ENCODE measurements around the gene IL12RB2. TPM values are rescaled to one million over a fixed set of nuclear protein-coding genes. Genes with fewer than 3 reads are reported as not detected.

IL12RB2 gene
- total and polyA plus RNA-seq, 2 donors (not counting 3 experiments of a cell fraction or from before 2014, with no cell fraction given) = 0.42 TPM; not detected in 1

DNA sequence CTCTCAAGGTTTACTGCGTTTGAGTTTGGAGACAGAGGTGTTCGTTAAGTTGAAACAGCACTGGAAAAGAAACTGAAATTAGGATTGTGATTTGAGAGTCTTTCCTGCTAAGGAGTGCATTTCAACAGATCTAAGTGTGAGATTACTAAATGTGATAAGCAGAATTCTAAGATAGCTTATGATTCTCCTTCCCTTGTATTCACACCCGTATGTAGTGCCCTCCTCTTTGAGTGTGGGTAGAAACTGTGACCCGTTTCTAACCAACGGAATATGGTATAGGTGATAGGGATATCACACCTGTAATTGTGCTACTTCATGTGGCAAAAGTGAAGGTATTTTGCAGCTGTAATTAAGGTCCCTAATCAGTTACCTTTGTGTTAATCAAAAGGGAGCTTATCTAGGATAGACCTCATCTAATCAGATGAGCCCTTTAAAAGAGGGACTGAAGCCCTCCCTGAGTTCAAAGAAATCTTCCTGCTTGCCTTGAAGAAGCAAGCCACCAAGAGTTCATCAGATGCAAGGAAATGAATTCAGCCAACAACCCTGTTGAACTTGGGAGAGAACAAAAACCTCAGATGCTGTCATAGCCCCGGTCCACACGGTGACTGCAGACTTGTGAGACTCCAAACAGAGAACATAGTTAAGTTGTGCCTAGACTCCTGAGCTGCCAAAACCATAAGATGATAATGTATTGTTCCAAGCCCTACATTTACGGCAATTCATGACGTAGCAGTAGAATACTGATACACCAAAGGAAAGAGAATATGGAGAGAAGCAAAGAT is 12.6 kb upstream of the IL12RB2 start:
- FAIRE-seq = no peak
- H3K9me3 ChIP-seq (replicated peaks; ENCODE audit: control insufficient read depth, insufficient read depth, low read length) = no peaks in the 10 kb centered on the region
- dilution Hi-C loops (cut with MboI; ENCODE audit: extremely low pct_ligation_motif_present, low sequenced_read_pairs) = no loop called here

More for the DNA sequence above, 12.6 kb upstream of the IL12RB2 start:
- intact Hi-C loops (cut with micrococcal nuclease) = no loop called here
- H3K27ac ChIP-seq (ENCODE audit: insufficient read depth, low read depth, low read length) = no peak overlapping the region
- no peaks in the 10 kb centered on the region for H3K9me1 ChIP-seq (replicated peaks; ENCODE audit: control insufficient read depth, extremely low read depth, insufficient read depth, low read length)
- ChIA-PET POLR2A (interaction anchor here (0.6 kb wide), 1 partner anchor 223 kb away, joined by 3 read pairs; no protein-coding TSS in a partner anchor), CTCF (interaction anchor here (0.7 kb wide), 1 partner anchor 245 kb away, joined by 3 read pairs; no protein-coding TSS in a partner anchor)
- H3K4me3 ChIP-seq (replicated peaks in 1 of 3; ENCODE audit: insufficient read depth in 1 of 3, low read depth in 1 of 3, low read length in 3 of 3) = no peak overlapping the region
- no TSS peak for BruUV-seq (replicated peaks)
- H3K4me2 ChIP-seq (ENCODE audit: insufficient read depth, low read length) = no peak overlapping the region
- TF ChIP-seq, protein P1, sequence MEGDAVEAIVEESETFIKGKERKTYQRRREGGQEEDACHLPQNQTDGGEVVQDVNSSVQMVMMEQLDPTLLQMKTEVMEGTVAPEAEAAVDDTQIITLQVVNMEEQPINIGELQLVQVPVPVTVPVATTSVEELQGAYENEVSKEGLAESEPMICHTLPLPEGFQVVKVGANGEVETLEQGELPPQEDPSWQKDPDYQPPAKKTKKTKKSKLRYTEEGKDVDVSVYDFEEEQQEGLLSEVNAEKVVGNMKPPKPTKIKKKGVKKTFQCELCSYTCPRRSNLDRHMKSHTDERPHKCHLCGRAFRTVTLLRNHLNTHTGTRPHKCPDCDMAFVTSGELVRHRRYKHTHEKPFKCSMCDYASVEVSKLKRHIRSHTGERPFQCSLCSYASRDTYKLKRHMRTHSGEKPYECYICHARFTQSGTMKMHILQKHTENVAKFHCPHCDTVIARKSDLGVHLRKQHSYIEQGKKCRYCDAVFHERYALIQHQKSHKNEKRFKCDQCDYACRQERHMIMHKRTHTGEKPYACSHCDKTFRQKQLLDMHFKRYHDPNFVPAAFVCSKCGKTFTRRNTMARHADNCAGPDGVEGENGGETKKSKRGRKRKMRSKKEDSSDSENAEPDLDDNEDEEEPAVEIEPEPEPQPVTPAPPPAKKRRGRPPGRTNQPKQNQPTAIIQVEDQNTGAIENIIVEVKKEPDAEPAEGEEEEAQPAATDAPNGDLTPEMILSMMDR (IDR thresholded peaks at IDR 0.05; ENCODE audit: extremely low read depth in 1 of 2, insufficient read depth in 1 of 2, low read depth in 1 of 2, low read length in 2 of 2) = no peak
- TF ChIP-seq GATA2 (IDR thresholded peaks at IDR 0.05; ENCODE audit: insufficient read depth, insufficient read length, low read depth, low read length) (no peak), FOS (IDR thresholded peaks at IDR 0.05; ENCODE audit: borderline replicate concordance, insufficient read depth, low read length) (no peak), JUN (IDR thresholded peaks at IDR 0.05; ENCODE audit: borderline replicate concordance, insufficient read depth, insufficient read length, low read depth) (no peak), MYC (IDR thresholded peaks at IDR 0.05; ENCODE audit: low read depth, low read length) (no peak), POLR2A (IDR thresholded peaks at IDR 0.05; ENCODE audit: low read depth, low read length) (no peak), EZH2 (IDR thresholded peaks at IDR 0.05; ENCODE audit: borderline replicate concordance, low read depth, low read length, severe bottlenecking) (no peak), POLR2AphosphoS5 (IDR thresholded peaks at IDR 0.05; ENCODE audit: insufficient read depth, low read depth, low read length) (no peak)
- TF ChIP-seq, protein P2, sequence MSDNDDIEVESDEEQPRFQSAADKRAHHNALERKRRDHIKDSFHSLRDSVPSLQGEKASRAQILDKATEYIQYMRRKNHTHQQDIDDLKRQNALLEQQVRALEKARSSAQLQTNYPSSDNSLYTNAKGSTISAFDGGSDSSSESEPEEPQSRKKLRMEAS (IDR thresholded peaks at IDR 0.05; ENCODE audit: insufficient read depth, insufficient read length) = no peak
- no peak overlapping the region for H2AFZ ChIP-seq (ENCODE audit: low read depth, low read length)
- H3K9ac ChIP-seq (replicated peaks; ENCODE audit: extremely low read depth, insufficient read depth, low read length) = no peak overlapping the region
- no peaks in the 10 kb centered on the region for H3K36me3 ChIP-seq (ENCODE audit: control insufficient read depth in 2 of 2, extremely low read depth in 1 of 2, insufficient read depth in 2 of 2, low read length in 2 of 2)
- DNase-seq (ENCODE audit: low read depth, low spot score) = no peak
- H4K20me1 ChIP-seq (replicated peaks; ENCODE audit: control insufficient read depth, extremely low read depth, insufficient read depth, low read length) = no peaks in the 10 kb centered on the region
- no peaks in the 10 kb centered on the region for H3K79me2 ChIP-seq (ENCODE audit: control insufficient read depth, insufficient read depth, low read length)
- H3K27me3 ChIP-seq (ENCODE audit: control insufficient read depth in 2 of 2, insufficient read depth in 2 of 2, low read length in 2 of 2) = no peaks in the 10 kb centered on the region
- H3K4me1 ChIP-seq (ENCODE audit: control insufficient read depth, extremely low read depth, insufficient read depth, low read length) = peaks cover 2% of the 10 kb centered on the region

Data from endothelial cell of umbilical vein (primary cell).